SK-N-MC (cell line): Measurements from ENCODE around the gene SDR42E1.

ENCODE experiments used
- EZH2 ChIP-seq: fragments of 200-600 bp; sonication (generic); IDR thresholded peaks from one replicate; pipeline ENCODE4 v1.6.1; 2017; ENCODE audit warnings: antibody characterized with exemption
- FOXP2 ChIP-seq: optimal IDR thresholded peaks from 2 replicates; pipeline ENCODE3; 2011; ENCODE audit warnings: mild to moderate bottlenecking, moderate library complexity; ENCODE audit not compliant: insufficient read depth; ENCODE audit errors: extremely low read length, control extremely low read depth
- POLR2AphosphoS5 ChIP-seq: IDR thresholded peaks from 2 replicates; pipeline ENCODE4 v1.6.1; 2012; ENCODE audit warnings: mild to moderate bottlenecking, low read depth, low read length, borderline replicate concordance

DNA sequence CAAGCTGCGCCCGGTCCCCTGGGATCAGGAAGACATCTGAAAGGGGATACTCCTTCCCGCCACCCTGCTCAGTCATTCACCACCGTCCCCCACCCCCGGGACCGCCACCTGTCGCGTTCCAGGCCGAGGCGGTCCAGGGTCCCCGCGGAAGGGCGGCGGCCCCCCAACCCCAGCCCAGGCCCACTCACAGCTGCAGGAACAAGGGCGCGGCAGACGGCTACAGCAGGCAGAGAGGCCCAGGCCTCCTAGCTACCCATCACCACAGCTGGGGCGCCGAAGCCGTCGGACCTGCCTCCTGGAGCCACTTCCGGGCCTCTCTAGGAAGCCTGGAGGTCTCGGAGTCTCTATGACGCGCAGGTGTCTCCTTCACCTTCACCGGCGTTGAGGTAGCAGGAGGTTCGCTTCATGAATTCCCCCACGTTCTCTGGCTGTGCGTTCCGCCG lies at the start of gene SDR42E1:
- TF ChIP-seq POLR2AphosphoS5, result no peak
- no peak for TF ChIP-seq EZH2
- no peak for TF ChIP-seq FOXP2
